ENCODE results near the gene MLLT3.

DNA sequence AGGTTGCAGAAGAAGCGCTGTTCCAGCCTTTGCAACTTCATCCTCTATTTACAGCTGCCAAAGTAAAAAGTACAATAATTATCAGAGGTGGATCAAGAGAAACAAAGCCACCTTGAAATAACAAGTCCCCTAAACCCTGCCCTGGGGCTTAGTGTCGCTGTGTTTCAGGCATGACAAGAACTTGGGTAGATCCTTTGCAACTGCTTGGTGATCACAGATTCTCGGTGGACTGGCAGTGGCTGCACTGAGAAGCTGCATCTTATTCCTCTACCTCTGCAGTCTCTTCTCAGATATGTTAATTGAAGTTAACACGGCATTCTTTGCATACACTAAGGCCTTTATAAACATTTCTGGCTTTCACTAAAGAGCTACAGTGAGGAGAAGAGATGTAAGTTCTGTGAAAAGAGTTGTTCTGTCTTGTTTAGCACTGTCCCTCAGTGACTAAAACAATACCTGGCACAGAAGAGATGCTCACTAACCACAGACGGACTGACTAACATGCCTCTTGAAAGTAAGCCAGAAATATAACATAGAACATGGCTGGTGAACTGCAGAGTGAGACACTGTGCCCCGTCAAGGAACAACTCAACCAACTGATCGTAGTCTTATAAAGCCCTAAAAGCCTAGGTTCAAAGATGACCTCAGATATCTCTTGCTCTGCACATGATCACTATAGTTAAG lies 144.2 kb downstream of the MLLT3 start:
- TF ChIP-seq POLR2A (IDR thresholded peaks at IDR 0.05) (no peak), POLR2AphosphoS5 (IDR thresholded peaks at IDR 0.05) (no peak)

Measured in suprapubic skin (tissue), 4 donors.